ENCODE data around the gene SCARB1.
"Not testable (repeated sequence)": the region's sequence is repeated elsewhere in the genome, so short reads cannot be mapped to it uniquely, and the experiment has no call there.

Gene SCARB1, protein sequence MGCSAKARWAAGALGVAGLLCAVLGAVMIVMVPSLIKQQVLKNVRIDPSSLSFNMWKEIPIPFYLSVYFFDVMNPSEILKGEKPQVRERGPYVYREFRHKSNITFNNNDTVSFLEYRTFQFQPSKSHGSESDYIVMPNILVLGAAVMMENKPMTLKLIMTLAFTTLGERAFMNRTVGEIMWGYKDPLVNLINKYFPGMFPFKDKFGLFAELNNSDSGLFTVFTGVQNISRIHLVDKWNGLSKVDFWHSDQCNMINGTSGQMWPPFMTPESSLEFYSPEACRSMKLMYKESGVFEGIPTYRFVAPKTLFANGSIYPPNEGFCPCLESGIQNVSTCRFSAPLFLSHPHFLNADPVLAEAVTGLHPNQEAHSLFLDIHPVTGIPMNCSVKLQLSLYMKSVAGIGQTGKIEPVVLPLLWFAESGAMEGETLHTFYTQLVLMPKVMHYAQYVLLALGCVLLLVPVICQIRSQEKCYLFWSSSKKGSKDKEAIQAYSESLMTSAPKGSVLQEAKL

DNA sequence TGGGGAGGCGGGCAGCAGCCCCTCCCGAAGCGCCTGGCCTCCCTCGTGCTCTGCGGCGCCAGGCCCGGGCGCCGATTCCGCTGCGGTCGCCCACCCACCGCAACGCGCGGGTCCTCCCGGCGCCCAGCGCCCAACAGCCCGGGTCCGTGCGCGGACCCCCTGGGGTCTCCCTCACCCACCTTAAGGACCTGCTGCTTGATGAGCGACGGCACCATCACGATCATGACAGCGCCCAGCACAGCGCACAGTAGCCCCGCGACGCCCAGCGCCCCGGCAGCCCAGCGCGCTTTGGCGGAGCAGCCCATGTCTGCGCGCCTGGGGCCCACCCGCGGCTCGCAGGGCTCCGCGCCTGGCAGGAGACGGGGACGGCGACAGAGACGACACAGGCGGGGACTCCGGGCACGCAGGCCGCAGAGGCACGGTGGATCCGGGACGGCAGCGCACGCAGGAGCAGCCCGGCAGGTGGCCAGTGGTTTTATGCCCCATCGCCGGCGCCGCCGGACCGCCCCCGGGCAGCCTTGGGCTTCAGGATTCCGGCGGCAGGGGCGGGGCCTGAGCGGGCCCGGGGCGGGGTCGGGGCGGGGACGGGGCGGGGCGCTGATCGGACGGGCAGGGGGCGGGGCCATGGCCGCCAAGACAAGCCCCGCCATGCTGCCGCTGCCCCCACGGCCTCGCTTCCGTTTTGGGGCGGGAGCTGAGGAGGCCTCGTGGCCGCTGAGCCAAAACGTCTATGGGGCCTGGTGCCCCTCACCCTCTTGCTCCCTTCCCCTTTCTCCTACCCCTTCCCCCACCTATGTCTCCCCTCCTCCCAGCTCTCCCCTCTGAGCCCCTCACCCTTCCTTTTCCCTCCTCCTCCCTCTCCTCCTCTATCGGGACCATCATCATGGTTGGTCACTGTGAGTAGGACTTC, at the start of gene SCARB1:
SCARB1 (minus strand) TSS at position 449 of the 910 bp plus-strand sequence; CDS start at position 305, 144 bp downstream.
- Mint-ChIP-seq H3K9me3 (peaks cover 7% of the 10 kb centered on the region), H3K4me3 (peak within 1 kb of the TSS; percentile 79), H3K4me1 (peaks cover 33% of the 10 kb centered on the region), H3K27ac (no peak within 1 kb of the TSS), H3K36me3 (ENCODE audit: low read depth) (no peaks in the 10 kb centered on the region), H3K27me3 (ENCODE audit: low read depth, poor library complexity) (peaks cover 32% of the 10 kb centered on the region)
- DNase-seq: peak; percentile 88
- TF ChIP-seq CTCF (IDR thresholded peaks at IDR 0.05): no peak

- H3K4me1 Mint-ChIP-seq: peaks cover 72% of the 10 kb centered on the region
Observed at GRCh38 chr12:124912529-124913287, 49.0 kb upstream of the SCARB1 start.

DNA sequence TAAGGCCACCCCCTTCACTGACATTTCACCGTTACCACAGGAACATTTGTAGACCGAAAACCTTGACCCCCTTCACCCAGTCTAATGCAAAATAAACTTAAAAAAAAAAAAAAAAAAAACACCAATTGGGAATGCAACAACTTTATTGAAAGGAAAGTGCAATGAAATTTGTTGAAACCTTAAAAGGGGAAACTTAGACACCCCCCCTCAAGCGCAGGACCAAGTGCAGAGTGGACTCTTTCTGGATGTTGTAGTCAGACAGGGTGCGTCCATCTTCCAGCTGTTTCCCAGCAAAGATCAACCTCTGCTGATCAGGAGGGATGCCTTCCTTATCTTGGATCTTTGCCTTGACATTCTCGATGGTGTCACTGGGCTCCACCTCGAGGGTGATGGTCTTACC, 47.9 kb upstream of the SCARB1 start:
- Mint-ChIP-seq H3K9me3 (peaks cover 20% of the 10 kb centered on the region), H3K4me3 (peak overlapping the region; percentile 70), H3K27ac (peak overlapping the region; percentile 26), H3K27me3 (ENCODE audit: low read depth, poor library complexity) (peaks cover 16% of the 10 kb centered on the region), H3K4me1 (peaks cover 63% of the 10 kb centered on the region), H3K36me3 (ENCODE audit: low read depth) (peaks cover 41% of the 10 kb centered on the region)
- not testable (repeated sequence) for DNase-seq

More at GRCh38 chr12:124912529-124913287, 49.0 kb upstream of the SCARB1 start:
- Mint-ChIP-seq H3K27me3 (ENCODE audit: low read depth, poor library complexity) (peaks cover 19% of the 10 kb centered on the region), H3K9me3 (peaks cover 20% of the 10 kb centered on the region), H3K27ac (peak overlapping the region; percentile 74), H3K4me3 (peak overlapping the region; percentile 100), H3K36me3 (ENCODE audit: low read depth) (peaks cover 41% of the 10 kb centered on the region)
- DNase-seq: not testable (repeated sequence)

DNA sequence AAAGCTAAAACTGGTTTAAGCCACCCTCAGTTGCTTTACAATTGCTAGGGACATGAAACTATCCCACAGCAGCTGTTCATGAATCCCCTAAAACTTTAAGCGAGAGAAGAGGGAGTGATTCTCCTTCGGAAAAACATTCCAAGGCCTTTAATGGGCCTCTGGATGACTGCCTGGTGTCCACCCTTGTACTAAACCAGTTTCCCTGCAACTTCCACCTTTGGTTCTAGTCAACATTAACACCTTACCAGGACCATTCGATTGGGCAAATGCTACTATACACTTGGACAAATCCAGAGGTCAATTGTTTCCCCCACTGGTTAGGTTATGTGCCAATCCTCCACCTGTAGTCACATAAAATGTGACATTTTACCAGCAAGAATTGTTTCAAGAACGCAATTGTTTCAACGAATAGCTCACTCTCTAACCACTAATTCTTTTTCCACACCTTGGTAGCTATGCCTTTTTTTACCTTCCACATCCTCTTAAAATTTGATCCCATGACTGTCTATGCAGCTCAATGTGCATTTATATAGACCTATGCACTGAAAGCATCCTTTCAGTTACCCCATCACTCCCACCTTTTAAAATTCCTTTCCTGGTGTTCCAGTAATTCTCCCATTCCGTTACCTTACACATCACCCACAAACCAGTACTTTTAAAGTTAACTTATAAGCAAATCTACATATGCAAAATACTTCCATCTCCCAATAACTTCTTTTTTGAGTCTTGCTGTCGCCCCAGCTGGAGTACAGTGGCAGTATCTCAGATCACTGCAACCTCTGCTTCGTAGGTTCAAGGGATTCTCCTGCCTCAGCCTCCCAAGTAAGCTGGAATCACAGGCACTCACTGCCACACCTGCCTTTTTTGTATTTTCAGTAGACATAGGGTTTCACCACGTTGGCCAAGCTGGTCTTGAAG, 47.2 kb upstream of the SCARB1 start:
- peaks cover 41% of the 10 kb centered on the region for H3K36me3 Mint-ChIP-seq (ENCODE audit: low read depth)
- H3K9me3 Mint-ChIP-seq: peaks cover 20% of the 10 kb centered on the region
- TF ChIP-seq CTCF (IDR thresholded peaks at IDR 0.05): no peak
- H3K4me3 Mint-ChIP-seq: peak overlapping the region; percentile 70
- H3K27ac Mint-ChIP-seq: peak overlapping the region; percentile 26
- DNase-seq: no peak
- peaks cover 18% of the 10 kb centered on the region for H3K27me3 Mint-ChIP-seq (ENCODE audit: low read depth, poor library complexity)
- H3K4me1 Mint-ChIP-seq: peaks cover 63% of the 10 kb centered on the region

GRCh38 chr12:124909831-124910560, 46.3 kb upstream of the SCARB1 start:
- TF ChIP-seq CTCF (IDR thresholded peaks at IDR 0.05): no peak
- peaks cover 41% of the 10 kb centered on the region for H3K36me3 Mint-ChIP-seq (ENCODE audit: low read depth)
- peaks cover 20% of the 10 kb centered on the region for H3K9me3 Mint-ChIP-seq
- H3K4me3 Mint-ChIP-seq: peak overlapping the region; percentile 70
- no peak overlapping the region for H3K27ac Mint-ChIP-seq
- H3K4me1 Mint-ChIP-seq: peaks cover 58% of the 10 kb centered on the region
- DNase-seq: no peak
- H3K27me3 Mint-ChIP-seq (ENCODE audit: low read depth, poor library complexity): peaks cover 19% of the 10 kb centered on the region
